NCI-H1930 (cell line): ENCODE measurements around the gene FBRS.

ENCODE experiments used
- DNase-seq, 2 experiments: peaks; one replicate each; lab custom pipeline; 2025; lab: John Stamatoyannopoulos, UW

Gene FBRS

GRCh38 chr16:30644334-30644830, 13.8 kb upstream of the FBRS start:
- no peak for DNase-seq

GRCh38 chr16:30645727-30646126, 12.5 kb upstream of the FBRS start:
- no peak for DNase-seq

GRCh38 chr16:30647274-30647571, 11.0 kb upstream of the FBRS start:
- DNase-seq = no peak

DNA sequence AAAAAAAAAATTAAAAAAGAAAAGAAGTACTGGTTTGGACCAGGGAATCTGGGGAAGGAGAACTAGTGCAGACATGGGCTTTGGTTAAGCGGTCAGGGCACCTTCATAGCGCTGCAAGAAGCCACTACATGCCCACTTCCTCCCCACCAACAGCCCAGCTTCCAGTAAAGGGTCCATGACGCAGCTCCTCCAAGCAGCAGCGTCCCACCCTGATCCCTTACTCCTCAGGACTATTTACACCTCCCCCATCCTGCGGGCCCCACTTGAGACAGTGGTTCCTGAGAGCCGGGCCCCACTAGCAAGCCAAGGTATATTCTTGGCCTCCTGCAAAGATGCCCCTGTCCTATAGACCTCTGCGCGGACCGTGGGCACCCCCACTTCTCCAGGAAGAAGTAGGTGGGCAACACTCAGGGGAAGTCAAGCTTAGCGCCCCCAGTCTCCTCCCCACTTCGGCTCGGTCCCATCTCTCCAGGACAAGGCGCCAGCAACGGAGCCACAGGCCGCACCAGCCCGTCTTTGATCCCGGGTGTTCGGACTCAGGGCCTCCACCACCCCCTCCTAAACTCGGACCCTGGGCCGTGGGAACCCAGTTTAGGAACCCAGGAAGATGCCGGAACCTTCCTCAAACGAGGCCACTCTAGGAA, 8.4 kb upstream of the FBRS start:
- DNase-seq = no peak

GRCh38 chr16:30650369-30651123, 7.7 kb upstream of the FBRS start, which contains the start of gene PRR14:
PRR14 (plus strand) TSS chr16:30650960; CDS start chr16:30651646, 686 bp downstream.
- DNase-seq = peak; percentile 100

DNA sequence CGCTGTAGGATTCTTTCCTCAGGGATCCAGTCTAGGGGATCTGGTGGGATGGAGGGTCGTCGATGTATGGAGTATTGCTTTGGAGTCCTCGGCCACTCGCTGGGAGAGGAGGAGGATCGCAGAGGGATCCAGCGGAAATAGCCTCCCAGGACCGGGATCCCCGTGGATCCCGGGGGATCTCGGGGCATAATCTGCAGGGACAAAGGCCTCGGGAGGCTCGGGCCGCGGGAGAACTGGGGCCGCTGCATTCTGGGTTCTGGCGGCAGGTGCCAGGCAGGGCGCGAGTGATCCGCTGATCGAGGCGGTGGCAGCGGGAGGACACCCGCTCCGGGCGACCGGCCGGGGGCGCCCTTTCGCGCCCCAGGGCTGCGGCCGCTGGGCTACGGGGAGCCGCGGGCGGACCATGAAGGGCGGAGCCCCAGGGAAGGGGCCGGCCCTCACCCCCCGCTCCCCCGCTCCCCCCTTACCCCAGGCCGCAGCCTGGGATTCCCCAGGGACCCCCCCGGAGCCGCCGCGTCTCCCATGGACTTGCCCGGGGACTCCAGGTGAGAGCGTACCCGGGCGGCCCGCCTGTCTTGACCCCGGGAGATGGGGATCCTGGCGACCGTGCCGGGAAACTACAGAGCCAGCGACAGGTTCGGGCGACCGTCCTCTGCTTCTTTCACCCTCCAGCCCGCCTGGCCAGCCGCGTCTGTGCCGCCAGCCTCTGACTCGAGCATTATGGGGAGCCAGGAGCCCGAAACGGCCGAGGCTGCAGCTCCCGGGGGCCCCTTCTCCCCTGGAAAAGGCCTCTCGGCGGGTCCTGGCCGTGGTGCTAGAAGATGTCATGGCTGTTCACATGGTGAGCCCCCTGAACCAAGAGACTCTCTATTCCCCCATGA, 6.9 kb upstream of the FBRS start:
- DNase-seq = peak; percentile 59 to 82

GRCh38 chr16:30652005-30652296, 6.3 kb upstream of the FBRS start:
- DNase-seq = no peak

GRCh38 chr16:30652718-30653117, 5.5 kb upstream of the FBRS start:
- no peak for DNase-seq

- no peak for DNase-seq
Observed at GRCh38 chr16:30654856-30655255, 3.4 kb upstream of the FBRS start.

GRCh38 chr16:30655815-30656347, 2.4 kb upstream of the FBRS start:
- DNase-seq = no peak

DNA sequence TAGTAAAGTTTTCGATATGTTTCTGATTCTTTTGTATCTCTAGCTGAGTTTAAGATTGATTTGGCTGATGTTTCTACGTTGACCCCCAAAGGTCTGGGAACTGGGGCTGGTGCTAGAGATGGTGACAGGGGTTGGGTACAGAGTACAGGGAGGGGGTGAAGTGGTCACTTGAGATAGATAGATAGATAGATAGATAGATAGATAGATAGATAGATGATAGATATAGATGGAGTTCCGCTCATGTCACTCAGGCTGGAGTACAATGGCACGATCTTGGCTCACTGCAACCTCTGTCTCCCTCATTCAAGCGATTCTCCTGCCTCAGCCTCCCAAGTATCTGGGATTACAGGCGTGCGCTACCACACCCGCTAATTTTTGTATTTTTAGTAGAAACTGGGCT, 1.8 kb upstream of the FBRS start:
- no peak for DNase-seq

GRCh38 chr16:30656974-30657865, 1.0 kb upstream of the FBRS start:
- DNase-seq = no peak

DNA sequence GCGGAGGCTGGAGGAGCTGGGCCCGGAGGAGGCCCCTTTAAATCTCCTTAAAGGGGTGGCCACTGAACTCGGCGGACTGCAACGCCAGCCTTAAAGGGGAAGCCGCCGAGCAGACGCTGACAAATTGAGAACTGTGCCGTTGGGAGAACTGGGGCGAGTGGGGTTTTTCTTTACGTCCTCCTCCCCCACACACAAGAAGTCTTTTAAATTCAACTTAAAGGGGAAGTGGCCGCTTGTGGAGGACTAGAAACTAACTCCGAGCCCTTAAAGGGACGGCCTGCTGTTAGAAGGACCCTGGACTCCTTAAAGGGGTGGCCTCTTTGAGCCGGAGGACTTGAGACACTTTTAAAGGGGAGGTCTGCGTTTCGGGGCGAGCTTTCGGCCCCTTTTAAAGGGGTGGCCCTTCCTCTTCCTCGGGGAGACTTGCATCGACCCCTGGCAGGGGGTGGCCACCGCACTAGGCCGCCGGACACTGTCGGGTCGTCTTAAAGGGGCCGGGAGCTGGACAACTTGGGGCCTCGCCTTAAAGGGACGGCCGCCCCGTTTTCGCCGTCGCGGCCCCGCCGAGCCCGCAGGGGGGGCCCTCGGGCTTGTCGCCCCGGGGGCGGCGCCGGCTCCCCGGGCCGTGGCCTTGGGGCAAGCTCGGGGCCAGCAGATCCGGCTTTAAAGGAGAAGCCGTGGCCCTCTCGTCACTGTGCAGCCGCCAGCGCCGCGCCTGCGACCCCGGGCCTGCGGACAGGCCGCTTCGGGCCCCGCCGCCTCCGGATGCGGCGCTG, 688 bp downstream of the FBRS start:
- DNase-seq = peak; percentile 99

DNA sequence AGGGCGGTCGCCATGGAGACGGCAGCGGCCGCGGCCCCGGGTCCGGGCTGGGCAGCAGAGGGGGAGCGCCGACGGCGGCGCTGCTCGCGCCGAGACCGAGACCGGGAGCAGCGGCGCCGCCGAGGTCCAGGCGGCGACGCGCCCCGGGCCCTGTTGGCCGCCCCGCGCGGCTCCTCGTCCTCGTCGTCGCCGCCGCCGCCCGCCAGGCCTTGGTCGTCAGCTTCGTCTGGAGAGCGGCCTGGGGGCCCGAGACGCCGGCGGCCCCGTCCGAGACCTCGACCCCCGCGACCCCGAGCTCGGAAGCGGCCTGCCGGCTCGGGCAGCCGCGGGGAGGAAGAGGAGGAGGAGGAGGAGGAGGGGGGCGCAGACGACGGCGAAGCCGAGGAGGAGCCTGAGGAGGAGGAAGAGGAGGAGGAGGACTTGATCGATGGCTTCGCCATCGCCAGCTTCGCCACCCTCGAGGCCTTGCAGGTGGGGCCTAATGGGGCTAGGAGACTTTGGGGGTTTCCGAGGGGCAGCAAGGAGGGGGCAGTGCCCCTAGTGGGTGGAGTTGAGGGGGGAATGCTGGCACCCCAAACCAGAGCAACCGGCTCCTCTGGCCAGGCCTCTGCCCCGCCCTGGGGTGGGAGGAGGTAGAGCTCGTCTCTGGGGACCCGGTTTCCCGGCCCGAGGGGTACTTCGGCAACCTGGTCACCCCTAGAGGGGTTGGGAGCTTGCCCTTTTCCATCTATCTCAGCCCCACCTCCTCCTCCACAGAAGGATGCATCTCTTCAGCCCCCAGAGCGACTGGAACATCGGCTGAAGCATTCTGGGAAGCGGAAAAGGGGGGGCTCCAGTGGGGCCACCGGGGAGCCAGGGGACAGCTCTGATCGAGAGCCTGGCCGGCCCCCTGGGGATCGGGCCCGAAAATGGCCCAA, 1.5 kb downstream of the FBRS start:
- no peak for DNase-seq

GRCh38 chr16:30660424-30661261, 2.4 kb downstream of the FBRS start:
- DNase-seq = no peak

- no peak for DNase-seq
Observed at GRCh38 chr16:30662449-30662848, 4.2 kb downstream of the FBRS start.

DNA sequence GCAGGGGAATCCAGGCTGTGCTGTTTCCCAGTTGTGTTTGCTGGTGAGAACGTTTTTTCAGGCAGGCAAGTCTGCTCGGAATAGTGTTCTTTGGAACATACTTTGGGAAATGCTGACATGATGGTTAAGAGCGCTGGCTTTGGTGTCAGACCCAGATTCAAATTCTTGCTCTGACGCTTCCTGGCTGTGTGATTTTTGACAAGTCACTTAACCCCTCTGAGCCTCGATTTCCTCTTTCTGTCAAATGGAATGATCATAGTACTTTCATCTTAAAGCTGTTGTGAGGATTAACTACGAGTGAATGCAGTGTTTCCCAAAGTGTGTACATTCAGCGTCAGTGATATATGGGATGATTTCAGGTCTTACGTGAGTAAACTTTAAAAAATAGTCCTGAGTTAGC, 4.8 kb downstream of the FBRS start:
- DNase-seq = no peak

GRCh38 chr16:30663820-30664219, 5.6 kb downstream of the FBRS start:
- DNase-seq = no peak

DNA sequence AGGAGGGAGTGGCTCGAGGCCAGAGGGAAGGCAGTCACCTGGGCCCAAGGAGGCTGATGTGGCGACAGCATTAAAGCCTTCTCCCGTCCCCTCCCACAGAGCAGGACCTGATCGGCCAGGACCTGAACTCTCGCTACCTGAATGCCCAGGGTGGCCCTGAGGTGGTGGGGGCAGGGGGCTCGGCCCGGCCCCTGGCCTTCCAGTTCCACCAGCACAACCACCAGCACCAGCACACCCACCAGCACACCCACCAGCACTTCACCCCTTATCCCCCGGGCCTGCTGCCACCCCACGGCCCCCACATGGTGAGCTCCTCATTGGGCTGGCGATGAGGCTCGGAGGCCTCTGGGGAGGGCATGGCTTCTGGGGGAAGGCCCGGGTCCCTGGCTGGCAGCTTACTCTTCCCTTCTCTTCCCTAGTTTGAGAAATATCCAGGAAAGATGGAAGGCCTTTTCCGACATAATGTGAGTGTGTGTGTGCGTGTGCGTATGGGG, 6.4 kb downstream of the FBRS start:
- no peak for DNase-seq
